Sigmoid colon (tissue), 4 donors: ENCODE results near the gene HPCAL1.

Experiments
- CTCF ChIP-seq, 4 experiments: fragments of 450-650 bp in 3 of 4; fragments of 200-600 bp in 1 of 4; IDR thresholded peaks; one replicate each; pipeline ENCODE4 v1.5.1; 2016 to 2019; ENCODE audit warnings: antibody characterized with exemption in 4 of 4, mild to moderate bottlenecking in 3 of 4, moderate library complexity in 2 of 4
- POLR2A ChIP-seq, 2 donors: fragments of 450-650 bp; IDR thresholded peaks; one replicate each; pipeline ENCODE4 v1.6.1; 2016; ENCODE audit warnings: antibody characterized with exemption in 2 of 2, mild to moderate bottlenecking in 2 of 2, moderate library complexity in 2 of 2
- POLR2AphosphoS5 ChIP-seq, 4 donors: sonication (generic); formaldehyde crosslinking; IDR thresholded peaks; one replicate each; pipeline ENCODE4 v1.6.1; 2017; ENCODE audit warnings: antibody characterized with exemption in 4 of 4

GRCh38 chr2:10257036-10257435, 45.7 kb upstream of the HPCAL1 start:
- TF ChIP-seq CTCF (IDR thresholded peaks at IDR 0.05), result no peak
- no peak for TF ChIP-seq POLR2A (IDR thresholded peaks at IDR 0.05)
- no peak for TF ChIP-seq POLR2AphosphoS5 (IDR thresholded peaks at IDR 0.05)
